HepG2 (cell line): Measurements from ENCODE around the gene KREMEN1. TPM values are rescaled to one million over a fixed set of nuclear protein-coding genes. Genes with fewer than 3 reads are reported as not detected.

Experiments used
- EZH2 ChIP-seq: conservative IDR thresholded peaks from 2 replicates; pipeline ENCODE4 v1.6.1; 2012; ENCODE audit warnings: mild to moderate bottlenecking, low read depth, low read length, moderate library complexity
- GLMP ChIP-seq: sonication (generic); formaldehyde crosslinking; IDR thresholded peaks from 2 replicates; pipeline ENCODE4 v1.9.0; 2021; ENCODE audit warnings: missing genetic modification reagents, mild to moderate bottlenecking, borderline replicate concordance
- HNF1B ChIP-seq: sonication (generic); formaldehyde crosslinking; IDR thresholded peaks from 2 replicates; pipeline ENCODE4 v1.5.1; 2020; ENCODE audit warnings: mild to moderate bottlenecking, moderate library complexity, missing genetic modification reagents
- HNRNPUL1 ChIP-seq: fragments of 200-400 bp; formaldehyde crosslinking; IDR thresholded peaks from 2 replicates; pipeline ENCODE4 v1.6.1; 2017; ENCODE audit warnings: low read depth, mild to moderate bottlenecking, low read length, moderate library complexity
- HOXD1 ChIP-seq: sonication (generic); formaldehyde crosslinking; IDR thresholded peaks from 2 replicates; pipeline ENCODE4 v1.5.0; 2020; ENCODE audit warnings: missing genetic modification reagents
- KLF6 ChIP-seq: IDR thresholded peaks from 2 replicates; pipeline ENCODE4 v1.8.0; 2016; ENCODE audit warnings: missing biosample characterization, missing genetic modification reagents
- MXD4 ChIP-seq: IDR thresholded peaks from 2 replicates; pipeline ENCODE4 v1.6.1; 2016; ENCODE audit warnings: mild to moderate bottlenecking, missing biosample characterization, missing genetic modification reagents
- NFE2L1 ChIP-seq: sonication (generic); formaldehyde crosslinking; IDR thresholded peaks from 2 replicates; pipeline ENCODE4 v1.4.0; 2020; ENCODE audit warnings: missing genetic modification reagents, mild to moderate bottlenecking, borderline replicate concordance
- PLRG1 ChIP-seq: fragments of 450-650 bp; conservative IDR thresholded peaks from 2 replicates; pipeline ENCODE4 v1.6.1; 2016
- THRA ChIP-seq: sonication (generic); formaldehyde crosslinking; IDR thresholded peaks from 2 replicates; pipeline ENCODE4 v1.4.0; 2020; ENCODE audit warnings: missing genetic modification reagents, borderline replicate concordance
- ZBTB42 ChIP-seq: sonication (generic); formaldehyde crosslinking; IDR thresholded peaks from 2 replicates; pipeline ENCODE4 v1.5.0; 2020; ENCODE audit warnings: mild to moderate bottlenecking, missing genetic modification reagents
- ZFYVE20 ChIP-seq: sonication (generic); formaldehyde crosslinking; IDR thresholded peaks from 2 replicates; pipeline ENCODE4 v1.8.0; 2023; ENCODE audit warnings: low read depth, mild to moderate bottlenecking, moderate library complexity, missing genetic modification reagents, borderline replicate concordance
- ZNF580 ChIP-seq: IDR thresholded peaks from 2 replicates; pipeline ENCODE4 v1.6.1; 2016; ENCODE audit warnings: low read depth, borderline replicate concordance
- ZNF672 ChIP-seq: sonication (generic); formaldehyde crosslinking; IDR thresholded peaks from 2 replicates; pipeline ENCODE4 v1.8.1; 2022; ENCODE audit warnings: missing genetic modification reagents
- ZNF768 ChIP-seq: sonication (generic); formaldehyde crosslinking; IDR thresholded peaks from 2 replicates; pipeline ENCODE4 v1.4.0; 2020; ENCODE audit warnings: missing genetic modification reagents
- polyA plus RNA-seq, 8 experiments: library from polyadenylated mRNA; depleted of rRNA in 3 of 8; stranded (reverse) in 7 of 8; unstranded in 1 of 8; fragments of >200 nt; fragmentation: Illumina TruSeq in 4 of 8; extraction: Trizol in 4 of 8; gene quantifications; 2 replicates each; pipeline versions ENCODE4 v1.2.1 to v1.2.3, GENCODE V29; 2011 to 2016; ENCODE audit warnings: low read depth in 4 of 8, missing spikeins in 1 of 8, mixed read lengths in 1 of 8; ENCODE audit not compliant: insufficient read depth in 1 of 8
- total RNA-seq, 5 experiments: library from RNA; depleted of rRNA; stranded (reverse); fragments of >200 nt; fragmentation: Illumina TruSeq; extraction: Trizol; gene quantifications; 2 replicates each; pipeline ENCODE4 v1.2.3, GENCODE V29; 2016; ENCODE audit warnings: low read depth in 1 of 5
- TF ChIP-seq, protein P1 (sequence below): IDR thresholded peaks from 2 replicates; pipeline ENCODE4 v1.6.1; 2016; ENCODE audit warnings: mild to moderate bottlenecking
- TF ChIP-seq, protein P2 (sequence below): sonication (generic); formaldehyde crosslinking; IDR thresholded peaks from 2 replicates; pipeline ENCODE4 v1.9.0; 2021; ENCODE audit warnings: missing genetic modification reagents, mild to moderate bottlenecking, borderline replicate concordance
- TF ChIP-seq, protein P3 (sequence below): sonication (generic); formaldehyde crosslinking; IDR thresholded peaks from 2 replicates; pipeline ENCODE4; 2020; ENCODE audit warnings: missing genetic modification reagents, mild to moderate bottlenecking, borderline replicate concordance

KREMEN1 gene
- total and polyA plus RNA-seq, 2 of the 13 experiments (the other 11 are each of a cell fraction or from before 2014, with no cell fraction given), result 9.8 to 13.8 TPM

DNA sequence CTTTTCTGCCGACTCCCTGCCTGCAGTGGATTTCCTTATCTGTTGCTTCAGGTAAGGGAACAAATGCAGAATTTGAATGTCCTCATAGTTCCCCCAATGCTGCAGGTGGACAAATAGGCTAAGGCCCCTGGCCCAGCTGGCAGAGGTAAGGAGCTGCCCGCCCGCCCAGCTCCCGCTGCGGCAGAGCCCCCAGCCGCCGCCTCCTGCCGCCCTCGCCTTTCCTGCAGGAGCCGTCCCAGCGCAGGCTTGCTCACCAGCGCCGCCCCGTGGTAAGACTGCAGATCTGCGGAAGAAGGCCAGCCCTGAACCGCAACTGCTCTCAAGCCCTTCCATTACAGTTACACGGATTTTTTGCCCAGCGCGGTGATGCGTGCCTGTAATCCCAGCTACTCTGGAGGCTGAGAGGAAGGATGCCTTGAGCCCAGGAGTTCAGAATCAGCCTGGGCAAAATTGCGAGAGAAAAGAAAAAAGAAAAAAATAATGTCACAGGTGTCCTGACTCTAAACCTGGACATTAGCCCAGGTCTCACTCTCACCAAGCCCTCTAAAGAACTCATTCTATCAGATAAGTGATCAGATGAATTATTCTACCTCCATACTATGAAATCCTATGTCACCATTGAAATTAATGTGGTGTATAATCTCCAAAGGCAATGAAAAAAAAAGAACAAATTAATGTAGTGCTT is 81.7 kb downstream of the KREMEN1 start (continued):
- TF ChIP-seq HNRNPUL1 (no peak), NFE2L1 (CRISPR knock-in tag) (no peak), ZNF768 (CRISPR knock-in tag) (peak; percentile 54; the same call in 1 of the 2 replicates), PLRG1 (no peak), ZBTB42 (CRISPR knock-in tag) (no peak), ZFYVE20 (CRISPR knock-in tag) (no peak), ZNF580 (0 out of 2 replicates have a peak, but pooled peaks have one; percentile 38), ZNF672 (CRISPR knock-in tag) (no peak), HNF1B (CRISPR knock-in tag) (peak; percentile 31; the same call in 1 of the 2 replicates), THRA (CRISPR knock-in tag) (0 out of 2 replicates have a peak, but pooled peaks have one; percentile 25), HOXD1 (CRISPR knock-in tag) (no peak), MXD4 (CRISPR knock-in tag) (0 out of 2 replicates have a peak, but pooled peaks have one; percentile 34), KLF6 (no peak), EZH2 (no peak), GLMP (no peak)
- TF ChIP-seq, protein P1, sequence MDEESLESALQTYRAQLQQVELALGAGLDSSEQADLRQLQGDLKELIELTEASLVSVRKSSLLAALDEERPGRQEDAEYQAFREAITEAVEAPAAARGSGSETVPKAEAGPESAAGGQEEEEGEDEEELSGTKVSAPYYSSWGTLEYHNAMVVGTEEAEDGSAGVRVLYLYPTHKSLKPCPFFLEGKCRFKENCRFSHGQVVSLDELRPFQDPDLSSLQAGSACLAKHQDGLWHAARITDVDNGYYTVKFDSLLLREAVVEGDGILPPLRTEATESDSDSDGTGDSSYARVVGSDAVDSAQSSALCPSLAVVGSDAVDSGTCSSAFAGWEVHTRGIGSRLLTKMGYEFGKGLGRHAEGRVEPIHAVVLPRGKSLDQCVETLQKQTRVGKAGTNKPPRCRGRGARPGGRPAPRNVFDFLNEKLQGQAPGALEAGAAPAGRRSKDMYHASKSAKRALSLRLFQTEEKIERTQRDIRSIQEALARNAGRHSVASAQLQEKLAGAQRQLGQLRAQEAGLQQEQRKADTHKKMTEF (CRISPR knock-in tag), result peak; percentile 50; the same call in 1 of the 2 replicates
- TF ChIP-seq, protein P2, sequence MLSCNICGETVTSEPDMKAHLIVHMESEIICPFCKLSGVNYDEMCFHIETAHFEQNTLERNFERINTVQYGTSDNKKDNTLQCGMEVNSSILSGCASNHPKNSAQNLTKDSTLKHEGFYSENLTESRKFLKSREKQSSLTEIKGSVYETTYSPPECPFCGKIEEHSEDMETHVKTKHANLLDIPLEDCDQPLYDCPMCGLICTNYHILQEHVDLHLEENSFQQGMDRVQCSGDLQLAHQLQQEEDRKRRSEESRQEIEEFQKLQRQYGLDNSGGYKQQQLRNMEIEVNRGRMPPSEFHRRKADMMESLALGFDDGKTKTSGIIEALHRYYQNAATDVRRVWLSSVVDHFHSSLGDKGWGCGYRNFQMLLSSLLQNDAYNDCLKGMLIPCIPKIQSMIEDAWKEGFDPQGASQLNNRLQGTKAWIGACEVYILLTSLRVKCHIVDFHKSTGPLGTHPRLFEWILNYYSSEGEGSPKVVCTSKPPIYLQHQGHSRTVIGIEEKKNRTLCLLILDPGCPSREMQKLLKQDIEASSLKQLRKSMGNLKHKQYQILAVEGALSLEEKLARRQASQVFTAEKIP, result no peak
- TF ChIP-seq, protein P3, sequence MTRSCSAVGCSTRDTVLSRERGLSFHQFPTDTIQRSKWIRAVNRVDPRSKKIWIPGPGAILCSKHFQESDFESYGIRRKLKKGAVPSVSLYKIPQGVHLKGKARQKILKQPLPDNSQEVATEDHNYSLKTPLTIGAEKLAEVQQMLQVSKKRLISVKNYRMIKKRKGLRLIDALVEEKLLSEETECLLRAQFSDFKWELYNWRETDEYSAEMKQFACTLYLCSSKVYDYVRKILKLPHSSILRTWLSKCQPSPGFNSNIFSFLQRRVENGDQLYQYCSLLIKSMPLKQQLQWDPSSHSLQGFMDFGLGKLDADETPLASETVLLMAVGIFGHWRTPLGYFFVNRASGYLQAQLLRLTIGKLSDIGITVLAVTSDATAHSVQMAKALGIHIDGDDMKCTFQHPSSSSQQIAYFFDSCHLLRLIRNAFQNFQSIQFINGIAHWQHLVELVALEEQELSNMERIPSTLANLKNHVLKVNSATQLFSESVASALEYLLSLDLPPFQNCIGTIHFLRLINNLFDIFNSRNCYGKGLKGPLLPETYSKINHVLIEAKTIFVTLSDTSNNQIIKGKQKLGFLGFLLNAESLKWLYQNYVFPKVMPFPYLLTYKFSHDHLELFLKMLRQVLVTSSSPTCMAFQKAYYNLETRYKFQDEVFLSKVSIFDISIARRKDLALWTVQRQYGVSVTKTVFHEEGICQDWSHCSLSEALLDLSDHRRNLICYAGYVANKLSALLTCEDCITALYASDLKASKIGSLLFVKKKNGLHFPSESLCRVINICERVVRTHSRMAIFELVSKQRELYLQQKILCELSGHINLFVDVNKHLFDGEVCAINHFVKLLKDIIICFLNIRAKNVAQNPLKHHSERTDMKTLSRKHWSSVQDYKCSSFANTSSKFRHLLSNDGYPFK (CRISPR knock-in tag), result no peak; the same call in 1 of the 2 replicates
